A549 (cell line): ENCODE measurements around the gene RPS2. TPM values are rescaled to one million over a fixed set of nuclear protein-coding genes. Genes with fewer than 3 reads are reported as not detected.
A peak's percentile ranks its signal among the peaks of the same experiment; 100 is the strongest.

ENCODE experiments used
- ATAC-seq, 2 experiments: fragments of 200-7000 bp in 1 of 2; fragments of >200 bp in 1 of 2; cut with Nextera tagmentation in 1 of 2; cut with Tn5 transposase in 1 of 2; 3 replicates each; pipeline versions ENCODE4 v1.8.0 to v1.9.1; 2018 to 2020; ENCODE audit warnings: mild to moderate bottlenecking in 1 of 2, moderate library complexity in 1 of 2
- CTCF ChIA-PET: fragments of 300-600 bp; sonication (Branson Sonifier 250); formaldehyde crosslinking; extraction: SDS; loops from one replicate; lab custom pipeline; 2021; ENCODE audit warnings: antibody characterized with exemption, inconsistent platforms; lab: Yijun Ruan, JAX
- POLR2A ChIA-PET: fragments of 350-600 bp; formaldehyde crosslinking; extraction: SDS; loops from one replicate; lab custom pipeline; 2021; ENCODE audit warnings: antibody characterized with exemption, inconsistent platforms; lab: Yijun Ruan, JAX
- DNase-seq, 2 experiments: peaks; one replicate each; pipeline versions ENCODE4 v3.0.0 to v3.0.0-alpha.2; 2011 to 2016; ENCODE audit warnings: low read depth in 1 of 2, low spot score in 1 of 2
- FAIRE-seq: peaks from 2 replicates; lab custom pipeline; 2011; peaks lifted over from hg19 to GRCh38; lab: Jason Lieb, UNC
- H3K27ac ChIP-seq, 2 experiments: fragments of >200 bp; sonication (Bioruptor Twin); formaldehyde crosslinking; 3 replicates each; pipeline ENCODE4 v1.5.1; 2016 to 2017
- H3K4me1 ChIP-seq: fragments of >200 bp; sonication (Bioruptor Twin); formaldehyde crosslinking; 3 replicates; pipeline ENCODE4 v1.6.1; 2016
- H3K4me2 ChIP-seq: fragments of >200 bp; sonication (Bioruptor Twin); formaldehyde crosslinking; 3 replicates; pipeline ENCODE4 v1.6.1; 2016
- H3K4me3 ChIP-seq: fragments of >200 bp; sonication (Bioruptor Twin); formaldehyde crosslinking; 3 replicates; pipeline ENCODE4 v1.5.1; 2016
- H3K9me3 ChIP-seq: fragments of >200 bp; sonication (Bioruptor Twin); formaldehyde crosslinking; 3 replicates; pipeline ENCODE4 v1.6.1; 2016
- E2F6 ChIP-seq: IDR thresholded peaks from 2 replicates; pipeline ENCODE4 v1.6.1; 2012; ENCODE audit warnings: low read depth, borderline replicate concordance
- EHF ChIP-seq: fragments of 250-450 bp; sonication (Bioruptor Pico); IDR thresholded peaks from 2 replicates; pipeline ENCODE4 v1.5.0; 2020; ENCODE audit warnings: mild to moderate bottlenecking
- ESRRA ChIP-seq: fragments of 150-350 bp; IDR thresholded peaks from 2 replicates; pipeline ENCODE4 v1.6.1; 2014; ENCODE audit warnings: mild to moderate bottlenecking, low read length, borderline replicate concordance
- FOXS1 ChIP-seq: fragments of 250-450 bp; sonication (Bioruptor Pico); IDR thresholded peaks from 2 replicates; pipeline ENCODE4 v1.5.0; 2020; ENCODE audit warnings: mild to moderate bottlenecking, moderate library complexity
- HDAC2 ChIP-seq: fragments of 200-600 bp; sonication (generic); IDR thresholded peaks from 2 replicates; pipeline ENCODE4 v1.6.1; 2016
- HOXB13 ChIP-seq: fragments of 250-450 bp; sonication (Bioruptor Pico); IDR thresholded peaks from 2 replicates; pipeline ENCODE4 v1.5.0; 2020; ENCODE audit warnings: low read depth, mild to moderate bottlenecking, moderate library complexity
- JUN ChIP-seq, 2 experiments: fragments of >200 bp; sonication (Bioruptor Twin); formaldehyde crosslinking; IDR thresholded peaks; 2 replicates in 1 of 2; 3 replicates in 1 of 2; pipeline ENCODE4 v1.6.1; 2016 to 2017
- KDM5A ChIP-seq: fragments of 200-600 bp; sonication (generic); IDR thresholded peaks from 2 replicates; pipeline ENCODE4 v1.6.1; 2016; ENCODE audit warnings: antibody characterized with exemption, mild to moderate bottlenecking
- MAFK ChIP-seq: fragments of 450-650 bp; IDR thresholded peaks from 2 replicates; pipeline ENCODE4 v1.6.1; 2014; ENCODE audit not compliant: partially characterized antibody
- MAX ChIP-seq: IDR thresholded peaks from 2 replicates; pipeline ENCODE4 v1.6.1; 2012
- PHF8 ChIP-seq: fragments of 200-600 bp; sonication (generic); IDR thresholded peaks from 2 replicates; pipeline ENCODE4 v1.6.1; 2016; ENCODE audit warnings: low read depth, mild to moderate bottlenecking, antibody characterized with exemption, moderate library complexity, borderline replicate concordance
- POLR2A ChIP-seq: IDR thresholded peaks from 2 replicates; pipeline ENCODE4 v1.6.1; 2012; ENCODE audit warnings: mild to moderate bottlenecking, low read length
- POLR2AphosphoS2 ChIP-seq: conservative IDR thresholded peaks from 2 replicates; pipeline ENCODE4 v1.6.1; 2012; ENCODE audit warnings: low read length, improper control_type of control experiment, inconsistent platforms
- REST ChIP-seq: fragments of 200-600 bp; sonication (generic); IDR thresholded peaks from 2 replicates; pipeline ENCODE4 v1.6.1; 2016; ENCODE audit warnings: antibody characterized with exemption, mild to moderate bottlenecking, moderate library complexity
- RFX5 ChIP-seq: fragments of 450-650 bp; IDR thresholded peaks from 2 replicates; pipeline ENCODE4 v1.7.1; 2014; ENCODE audit warnings: antibody characterized with exemption, mild to moderate bottlenecking, moderate library complexity
- RNF2 ChIP-seq: fragments of 200-600 bp; sonication (generic); IDR thresholded peaks from 2 replicates; pipeline ENCODE4 v1.6.1; 2016; ENCODE audit warnings: low read depth, mild to moderate bottlenecking, antibody characterized with exemption, moderate library complexity, borderline replicate concordance
- SMC3 ChIP-seq: fragments of >200 bp; sonication (Bioruptor Twin); formaldehyde crosslinking; IDR thresholded peaks from 3 replicates; pipeline ENCODE4 v1.6.1; 2018; ENCODE audit warnings: inconsistent platforms
- SREBF2 ChIP-seq: fragments of 450-650 bp; IDR thresholded peaks from 2 replicates; pipeline ENCODE4 v1.6.1; 2014; ENCODE audit warnings: mild to moderate bottlenecking, moderate library complexity
- TP53 ChIP-seq: fragments of 250-450 bp; sonication (Bioruptor Pico); IDR thresholded peaks from 2 replicates; pipeline ENCODE4 v1.5.0; 2021; ENCODE audit warnings: mild to moderate bottlenecking, moderate library complexity
- ZFP36 ChIP-seq: fragments of 450-650 bp; IDR thresholded peaks from 2 replicates; pipeline ENCODE4 v1.6.1; 2014; ENCODE audit warnings: borderline replicate concordance; ENCODE audit not compliant: partially characterized antibody
- ZNF302 ChIP-seq: fragments of 250-450 bp; sonication (Bioruptor Pico); IDR thresholded peaks from 2 replicates; pipeline ENCODE4 v1.9.0; 2021; ENCODE audit warnings: inconsistent platforms, mild to moderate bottlenecking, moderate library complexity
- WGBS: methylation state at CpG from one replicate; pipeline ENCODE4 v1.1.6; 2017; ENCODE audit errors: missing lambda C conversion rate; 5-methylcytosine and 5-hydroxymethylcytosine counted together
- polyA plus RNA-seq, 4 experiments: library from polyadenylated mRNA; depleted of rRNA in 3 of 4; stranded (reverse); fragments of >200 nt; fragmentation: RNase III in 1 of 4; extraction: RNeasy Plus Mini Kit Qiagen cat#74134 plus additional on column Dnase treatment in 1 of 4; gene quantifications; 2 replicates in 3 of 4; 3 replicates in 1 of 4; pipeline ENCODE4 v1.2.3, GENCODE V29; 2011 to 2017
- TF ChIP-seq, protein P1 (sequence below): fragments of >200 bp; sonication (Bioruptor Twin); formaldehyde crosslinking; IDR thresholded peaks from 2 replicates; pipeline ENCODE4 v1.6.1; 2016
- TF ChIP-seq, protein P2 (sequence below): fragments of >200 bp; sonication (Bioruptor Twin); formaldehyde crosslinking; IDR thresholded peaks from 3 replicates; pipeline ENCODE4 v1.6.1; 2016

RPS2 gene
- polyA plus RNA-seq, 2 of the 4 experiments (the other 2 are of a cell fraction), result 2,621 to 3,626 TPM

GRCh38 chr16:1971796-1972489, 7.3 kb upstream of the RPS2 start, which contains the start of gene TBL3:
TSS of gene TBL3 (plus strand) at chr16:1972053. CDS start at chr16:1972165, 112 bp downstream.
- Histone ChIP-seq H3K4me2 (peak within 1 kb of the TSS; percentile 94), H3K4me3 (peak within 1 kb of the TSS; percentile 65), H3K27ac (peak within 1 kb of the TSS; percentile 98 to 99), H3K9me3 (no peaks in the 10 kb centered on the region), H3K4me1 (peaks cover 17% of the 10 kb centered on the region)
- FAIRE-seq (no peak), ATAC-seq (peak; percentile 85 to 92), DNase-seq (peak; percentile 91 to 95)
- POLR2A ChIA-PET, result interaction anchor here (0.8 to 1.6 kb wide), 9 partner anchors 9 to 189 kb away, joined by 3 to 13 read pairs (median 4); partner anchors contain the start of genes GFER, NOXO1, NTHL1 and NUBP2
- TF ChIP-seq KDM5A, result peak; percentile 89
- TF ChIP-seq ZNF302 (CRISPR knock-in tag), result no peak
- TF ChIP-seq POLR2A, result peak; percentile 88
- no peak for TF ChIP-seq HOXB13 (CRISPR knock-in tag)
- peak; percentile 87 for TF ChIP-seq E2F6
- TF ChIP-seq JUN (IDR thresholded peaks at IDR 0.05), result peak; percentile 75 to 94; a peak in 4 of 5 replicates
- TF ChIP-seq EHF, result no peak
- TF ChIP-seq POLR2AphosphoS2, result no peak
- TF ChIP-seq TP53 (CRISPR knock-in tag), result no peak
- TF ChIP-seq SREBF2, result no peak
- TF ChIP-seq PHF8, result peak; percentile 77
- TF ChIP-seq ZFP36, result no peak
- TF ChIP-seq, protein P1, sequence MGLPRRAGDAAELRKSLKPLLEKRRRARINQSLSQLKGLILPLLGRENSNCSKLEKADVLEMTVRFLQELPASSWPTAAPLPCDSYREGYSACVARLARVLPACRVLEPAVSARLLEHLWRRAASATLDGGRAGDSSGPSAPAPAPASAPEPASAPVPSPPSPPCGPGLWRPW, result no peak
- TF ChIP-seq FOXS1 (CRISPR knock-in tag), result no peak
- TF ChIP-seq MAX, result peak; percentile 95
- TF ChIP-seq RNF2, result no peak
- no peak for TF ChIP-seq RFX5
- TF ChIP-seq ESRRA, result no peak
- no peak for TF ChIP-seq HDAC2
- TF ChIP-seq, protein P2, sequence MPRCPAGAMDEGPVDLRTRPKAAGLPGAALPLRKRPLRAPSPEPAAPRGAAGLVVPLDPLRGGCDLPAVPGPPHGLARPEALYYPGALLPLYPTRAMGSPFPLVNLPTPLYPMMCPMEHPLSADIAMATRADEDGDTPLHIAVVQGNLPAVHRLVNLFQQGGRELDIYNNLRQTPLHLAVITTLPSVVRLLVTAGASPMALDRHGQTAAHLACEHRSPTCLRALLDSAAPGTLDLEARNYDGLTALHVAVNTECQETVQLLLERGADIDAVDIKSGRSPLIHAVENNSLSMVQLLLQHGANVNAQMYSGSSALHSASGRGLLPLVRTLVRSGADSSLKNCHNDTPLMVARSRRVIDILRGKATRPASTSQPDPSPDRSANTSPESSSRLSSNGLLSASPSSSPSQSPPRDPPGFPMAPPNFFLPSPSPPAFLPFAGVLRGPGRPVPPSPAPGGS, result peak; percentile 82; the same call in 1 of the 3 replicates
- no peak for TF ChIP-seq MAFK
- TF ChIP-seq REST, result peak; percentile 59; the same call in 1 of the 2 replicates
- no peak for TF ChIP-seq SMC3
- CTCF ChIA-PET, result interaction anchor here (0.5 to 2.8 kb wide), 7 partner anchors 10 to 169 kb away, joined by 3 to 13 read pairs (median 3); partner anchors contain the start of gene NOXO1
- 5% methylated on average over 25 of the region's 78 CpGs for WGBS
